Activated CD8-positive, alpha-beta T cell treated with anti-CD3 and anti-CD28 coated beads for 36 hours (primary cell): ENCODE data around the gene ALDH1A3. TPM values are rescaled to one million over a fixed set of nuclear protein-coding genes. Genes with fewer than 3 reads are reported as not detected.

Source experiments
- ATAC-seq: fragments of 200-7000 bp; cut with Tn5 transposase; one replicate; pipeline ENCODE4 v1.10.0; 2021; ENCODE audit warnings: mild to moderate bottlenecking, moderate library complexity
- CTCF ChIA-PET: fragments of 350-600 bp; sonication (Branson Sonifier 250); formaldehyde crosslinking; loops from one replicate; lab custom pipeline; 2021; ENCODE audit warnings: antibody characterized with exemption; lab: Charles Lee
- POLR2A ChIA-PET: fragments of 350-600 bp; sonication (Branson Sonifier 250); formaldehyde crosslinking; loops from one replicate; lab custom pipeline; 2021; ENCODE audit warnings: antibody characterized with exemption; lab: Charles Lee
- DNase-seq: peaks from one replicate; pipeline ENCODE4 v3.0.0-alpha.2; 2020
- H3K27ac Mint-ChIP-seq: one replicate; pipeline ENCODE4 v1.8.0; 2021; ENCODE audit warnings: mild to moderate bottlenecking, mixed read lengths
- H3K27me3 Mint-ChIP-seq: one replicate; pipeline ENCODE4 v1.8.0; 2021; ENCODE audit warnings: mixed read lengths
- H3K36me3 Mint-ChIP-seq: one replicate; pipeline ENCODE4 v1.8.0; 2021; ENCODE audit warnings: low read depth, mixed read lengths
- H3K4me1 Mint-ChIP-seq: one replicate; pipeline ENCODE4 v1.8.0; 2021; ENCODE audit warnings: low read depth, mixed read lengths
- H3K4me3 Mint-ChIP-seq: one replicate; pipeline ENCODE4 v1.8.0; 2021; ENCODE audit warnings: mild to moderate bottlenecking, moderate library complexity, mixed read lengths
- H3K9me3 Mint-ChIP-seq: one replicate; pipeline ENCODE4 v1.8.0; 2021; ENCODE audit warnings: mixed read lengths
- intact Hi-C: fragments of 100-400 bp; cut with micrococcal nuclease; formaldehyde crosslinking; loops from one replicate; pipeline ENCODE4 v1.10.0; 2022
- total RNA-seq, 2 experiments: library from RNA; stranded (reverse); gene quantifications; one replicate each; pipeline ENCODE4 v1.2.3, GENCODE V29; 2021
- TF ChIP-seq, protein P1 (sequence below): fragments of 200-600 bp; IDR thresholded peaks from one replicate; pipeline ENCODE4 v1.8.0; 2022; ENCODE audit warnings: antibody characterized with exemption, mild to moderate bottlenecking

Gene ALDH1A3
- total RNA-seq, 2 experiments from 2014 or later, result not detected

DNA sequence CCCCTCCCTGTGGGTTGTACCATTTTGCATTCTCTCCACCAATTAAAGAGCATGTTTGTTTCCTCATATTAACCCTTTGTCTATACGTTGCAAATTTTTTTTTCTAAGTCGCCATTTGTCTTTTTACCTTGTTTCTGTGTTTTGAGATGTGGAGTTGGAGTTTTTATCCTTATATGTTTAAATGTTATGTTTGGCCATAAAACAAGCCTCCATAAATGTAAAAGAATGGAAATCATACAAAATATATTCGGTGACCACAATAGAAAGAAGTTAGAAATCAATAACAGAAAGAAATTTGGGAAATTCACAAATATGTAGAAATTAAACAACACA, 68.8 kb downstream of the ALDH1A3 start:
- peaks cover 10% of the 10 kb centered on the region for H3K27me3 Mint-ChIP-seq
- no peak overlapping the region for H3K4me3 Mint-ChIP-seq
- ATAC-seq (no peak), DNase-seq (no peak)
- intact Hi-C loops, result no loop called here
- no peaks in the 10 kb centered on the region for H3K36me3 Mint-ChIP-seq
- no peaks in the 10 kb centered on the region for H3K4me1 Mint-ChIP-seq
- TF ChIP-seq, protein P1, sequence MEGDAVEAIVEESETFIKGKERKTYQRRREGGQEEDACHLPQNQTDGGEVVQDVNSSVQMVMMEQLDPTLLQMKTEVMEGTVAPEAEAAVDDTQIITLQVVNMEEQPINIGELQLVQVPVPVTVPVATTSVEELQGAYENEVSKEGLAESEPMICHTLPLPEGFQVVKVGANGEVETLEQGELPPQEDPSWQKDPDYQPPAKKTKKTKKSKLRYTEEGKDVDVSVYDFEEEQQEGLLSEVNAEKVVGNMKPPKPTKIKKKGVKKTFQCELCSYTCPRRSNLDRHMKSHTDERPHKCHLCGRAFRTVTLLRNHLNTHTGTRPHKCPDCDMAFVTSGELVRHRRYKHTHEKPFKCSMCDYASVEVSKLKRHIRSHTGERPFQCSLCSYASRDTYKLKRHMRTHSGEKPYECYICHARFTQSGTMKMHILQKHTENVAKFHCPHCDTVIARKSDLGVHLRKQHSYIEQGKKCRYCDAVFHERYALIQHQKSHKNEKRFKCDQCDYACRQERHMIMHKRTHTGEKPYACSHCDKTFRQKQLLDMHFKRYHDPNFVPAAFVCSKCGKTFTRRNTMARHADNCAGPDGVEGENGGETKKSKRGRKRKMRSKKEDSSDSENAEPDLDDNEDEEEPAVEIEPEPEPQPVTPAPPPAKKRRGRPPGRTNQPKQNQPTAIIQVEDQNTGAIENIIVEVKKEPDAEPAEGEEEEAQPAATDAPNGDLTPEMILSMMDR, result no peak
- POLR2A ChIA-PET, result no interaction called here
- H3K27ac Mint-ChIP-seq, result no peak overlapping the region
- CTCF ChIA-PET, result no interaction called here
- H3K9me3 Mint-ChIP-seq, result no peaks in the 10 kb centered on the region

DNA sequence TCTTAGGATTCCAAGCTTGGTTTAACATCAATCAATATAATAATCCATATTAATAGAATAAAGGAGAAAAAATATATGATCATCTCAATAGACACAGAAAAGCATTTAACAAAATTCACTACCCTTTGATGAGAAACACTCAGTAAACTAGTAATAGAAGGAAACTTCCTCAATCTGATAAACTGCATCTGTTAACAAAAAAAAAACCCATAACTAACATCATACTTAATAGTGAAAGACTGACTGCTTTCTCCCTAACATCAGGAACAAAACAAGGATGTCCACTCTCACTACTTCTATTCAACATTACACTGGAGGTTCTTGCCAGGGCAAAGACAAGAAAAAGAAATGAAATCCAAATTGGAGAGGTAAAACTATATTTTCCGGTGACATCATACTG, 70.1 kb downstream of the ALDH1A3 start:
- TF ChIP-seq, protein P1, result no peak
- ChIA-PET POLR2A (no interaction called here), CTCF (no interaction called here)
- Mint-ChIP-seq H3K9me3 (no peaks in the 10 kb centered on the region), H3K36me3 (no peaks in the 10 kb centered on the region), H3K4me3 (no peak overlapping the region), H3K27ac (no peak overlapping the region), H3K4me1 (no peaks in the 10 kb centered on the region), H3K27me3 (peaks cover 11% of the 10 kb centered on the region)
- DNase-seq (no peak), ATAC-seq (no peak)
- intact Hi-C loops, result no loop called here

DNA sequence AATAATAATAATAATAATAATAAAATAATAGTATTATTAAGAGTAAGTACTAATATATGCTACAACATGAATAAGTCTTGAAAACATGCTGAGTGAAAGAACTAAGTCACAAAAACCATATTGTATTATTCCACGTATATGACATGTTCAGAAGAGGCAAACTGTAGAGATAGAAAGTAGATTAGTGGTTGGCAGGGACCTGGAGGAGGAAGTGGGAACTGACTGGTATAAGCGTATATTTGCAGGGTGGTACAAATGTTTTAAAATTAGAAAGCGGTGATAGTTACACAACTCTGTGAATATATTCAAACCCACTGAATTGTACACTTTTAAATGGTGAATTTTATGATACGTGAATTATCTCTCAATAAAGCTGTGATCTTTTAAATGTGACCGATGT, 72.3 kb downstream of the ALDH1A3 start:
- Mint-ChIP-seq H3K36me3 (no peaks in the 10 kb centered on the region), H3K27ac (no peak overlapping the region), H3K27me3 (peaks cover 13% of the 10 kb centered on the region), H3K4me3 (no peak overlapping the region), H3K9me3 (no peaks in the 10 kb centered on the region), H3K4me1 (no peaks in the 10 kb centered on the region)
- no peak for ATAC-seq
- CTCF ChIA-PET, result no interaction called here
- intact Hi-C loops, result no loop called here
- POLR2A ChIA-PET, result no interaction called here
- no peak for DNase-seq
- TF ChIP-seq, protein P1, result no peak

DNA sequence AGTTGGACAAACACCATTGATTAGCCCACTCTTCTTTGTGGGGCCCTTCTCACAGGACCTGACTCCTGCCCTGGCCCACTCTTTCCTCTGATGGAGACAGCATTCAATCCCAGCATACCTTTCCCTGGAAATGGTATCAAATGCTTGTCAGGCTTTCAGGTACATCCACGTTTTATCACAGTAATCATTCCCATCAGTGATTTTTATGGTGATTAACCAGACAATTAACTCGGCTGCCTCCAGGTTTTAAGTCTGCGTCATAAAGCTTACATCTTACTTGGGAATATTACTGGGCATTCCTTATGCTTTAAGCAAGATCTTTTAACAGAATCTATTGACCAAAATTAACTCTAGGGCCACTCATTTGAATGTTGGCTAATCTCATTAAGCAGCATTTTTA, 72.9 kb downstream of the ALDH1A3 start:
- Mint-ChIP-seq H3K36me3 (no peaks in the 10 kb centered on the region), H3K27me3 (peaks cover 12% of the 10 kb centered on the region), H3K27ac (no peak overlapping the region), H3K4me1 (no peaks in the 10 kb centered on the region), H3K4me3 (no peak overlapping the region), H3K9me3 (no peaks in the 10 kb centered on the region)
- POLR2A ChIA-PET, result no interaction called here
- intact Hi-C loops, result no loop called here
- no peak for DNase-seq
- ATAC-seq, result no peak
- TF ChIP-seq, protein P1, result no peak
- CTCF ChIA-PET, result no interaction called here

DNA sequence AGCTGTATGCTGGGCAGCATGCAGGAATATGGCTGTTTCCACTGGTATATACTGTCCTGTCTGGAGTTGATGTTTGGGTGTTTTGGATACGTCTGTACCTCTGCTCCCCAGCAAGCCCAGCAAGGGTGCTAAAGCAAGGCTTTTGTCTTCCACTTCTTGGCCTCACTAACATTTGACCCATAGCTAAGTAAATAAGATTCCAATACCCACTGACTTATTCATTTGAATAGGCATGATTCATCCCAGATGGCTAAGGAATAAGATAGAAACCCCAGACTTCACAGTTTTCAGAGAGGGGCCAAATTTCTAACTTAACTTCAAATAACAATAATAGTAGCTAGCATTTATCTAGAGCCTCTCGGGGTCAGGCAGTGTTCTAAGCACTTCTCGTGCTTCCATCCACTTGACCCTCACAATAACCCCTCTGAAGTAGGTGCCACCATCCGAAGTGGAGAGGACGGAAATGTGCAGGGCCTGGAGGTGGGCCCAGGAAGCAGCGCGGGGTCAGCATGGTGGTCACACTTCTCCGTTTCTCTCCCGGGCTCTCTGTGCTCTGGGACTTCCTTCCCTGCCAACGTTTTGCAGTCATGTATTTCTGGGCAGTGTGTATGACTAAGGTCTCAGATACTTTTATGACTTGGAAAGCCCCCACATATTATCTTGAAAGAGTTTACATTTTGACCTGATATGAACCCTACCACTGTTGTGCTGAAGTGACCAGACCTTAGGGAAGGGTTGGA, 78.9 kb downstream of the ALDH1A3 start:
- TF ChIP-seq, protein P1, result no peak
- Mint-ChIP-seq H3K4me1 (no peaks in the 10 kb centered on the region), H3K27me3 (peaks cover 17% of the 10 kb centered on the region), H3K36me3 (no peaks in the 10 kb centered on the region), H3K27ac (no peak overlapping the region), H3K9me3 (no peaks in the 10 kb centered on the region), H3K4me3 (no peak overlapping the region)
- intact Hi-C loops, result no loop called here
- ATAC-seq (no peak), DNase-seq (no peak)
- POLR2A ChIA-PET, result no interaction called here
- CTCF ChIA-PET, result no interaction called here
